Measurements from ENCODE around the gene LIMCH1.

DNA sequence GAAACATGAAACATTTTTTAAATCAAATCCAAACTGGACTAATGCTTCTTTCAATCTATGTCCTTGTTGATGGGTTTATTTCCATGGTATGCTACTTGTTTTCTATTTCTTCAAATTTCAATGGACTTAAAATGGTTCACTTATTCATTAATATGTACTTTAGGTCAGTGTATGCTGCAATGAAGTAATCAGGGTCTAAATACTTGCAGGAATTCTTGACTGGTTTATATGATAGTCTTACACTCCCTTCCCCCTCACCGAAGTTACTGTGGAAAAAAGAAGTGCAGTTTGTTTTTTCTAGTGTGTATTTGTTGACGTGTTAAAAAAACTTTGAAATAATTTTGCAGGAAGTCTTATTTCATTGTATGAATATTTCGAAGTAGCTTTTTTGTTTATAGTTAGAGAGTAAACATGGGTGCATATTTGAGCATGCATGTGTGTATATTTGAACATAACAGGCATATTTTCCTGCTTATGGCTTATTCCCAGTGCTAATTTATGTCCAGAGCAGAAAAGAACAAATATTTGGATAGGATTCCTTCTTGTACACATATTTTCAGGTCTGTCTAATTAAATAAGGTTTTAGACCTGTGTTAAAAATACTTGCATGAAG, 65.0 kb downstream of the LIMCH1 start:
- no peak for TF ChIP-seq POLR2A (IDR thresholded peaks at IDR 0.05)
- TF ChIP-seq, protein P1, sequence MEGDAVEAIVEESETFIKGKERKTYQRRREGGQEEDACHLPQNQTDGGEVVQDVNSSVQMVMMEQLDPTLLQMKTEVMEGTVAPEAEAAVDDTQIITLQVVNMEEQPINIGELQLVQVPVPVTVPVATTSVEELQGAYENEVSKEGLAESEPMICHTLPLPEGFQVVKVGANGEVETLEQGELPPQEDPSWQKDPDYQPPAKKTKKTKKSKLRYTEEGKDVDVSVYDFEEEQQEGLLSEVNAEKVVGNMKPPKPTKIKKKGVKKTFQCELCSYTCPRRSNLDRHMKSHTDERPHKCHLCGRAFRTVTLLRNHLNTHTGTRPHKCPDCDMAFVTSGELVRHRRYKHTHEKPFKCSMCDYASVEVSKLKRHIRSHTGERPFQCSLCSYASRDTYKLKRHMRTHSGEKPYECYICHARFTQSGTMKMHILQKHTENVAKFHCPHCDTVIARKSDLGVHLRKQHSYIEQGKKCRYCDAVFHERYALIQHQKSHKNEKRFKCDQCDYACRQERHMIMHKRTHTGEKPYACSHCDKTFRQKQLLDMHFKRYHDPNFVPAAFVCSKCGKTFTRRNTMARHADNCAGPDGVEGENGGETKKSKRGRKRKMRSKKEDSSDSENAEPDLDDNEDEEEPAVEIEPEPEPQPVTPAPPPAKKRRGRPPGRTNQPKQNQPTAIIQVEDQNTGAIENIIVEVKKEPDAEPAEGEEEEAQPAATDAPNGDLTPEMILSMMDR (IDR thresholded peaks at IDR 0.05), result no peak
